NCI-H187 treated with DMSO at 0.1 percent for 48 hours (cell line): Measurements from ENCODE around the gene ARFGEF2.
"Not testable (repeated sequence)": the region's sequence is repeated elsewhere in the genome, so short reads cannot be mapped to it uniquely, and the experiment has no call there.

Experiments
- DNase-seq: peaks from one replicate; lab custom pipeline; 2025; lab: John Stamatoyannopoulos, UW

The ARFGEF2 gene

GRCh38 chr20:48921168-48921882, at the start of gene ARFGEF2:
Gene ARFGEF2 (plus strand): TSS chr20:48921711. CDS start chr20:48921890, 179 bp downstream.
- DNase-seq = peak; percentile 72

GRCh38 chr20:48875233-48875913, 46.1 kb upstream of the ARFGEF2 start:
- DNase-seq = no peak

- no peak for DNase-seq
Observed at GRCh38 chr20:48875914-48876240, 45.6 kb upstream of the ARFGEF2 start.

- no peak for DNase-seq
Observed at GRCh38 chr20:48877304-48877703, 44.2 kb upstream of the ARFGEF2 start.

- DNase-seq = no peak
Observed at GRCh38 chr20:48878534-48879248, 42.8 kb upstream of the ARFGEF2 start.

GRCh38 chr20:48879612-48880245, 41.8 kb upstream of the ARFGEF2 start:
- no peak for DNase-seq

- no peak for DNase-seq
Observed at GRCh38 chr20:48880331-48880730, 41.2 kb upstream of the ARFGEF2 start.

GRCh38 chr20:48880981-48881657, 40.4 kb upstream of the ARFGEF2 start:
- no peak for DNase-seq

- no peak for DNase-seq
Observed at GRCh38 chr20:48885237-48885636, 36.3 kb upstream of the ARFGEF2 start.

GRCh38 chr20:48886194-48886593, 35.3 kb upstream of the ARFGEF2 start:
- DNase-seq = no peak

- no peak for DNase-seq
Observed at GRCh38 chr20:48886811-48887210, 34.7 kb upstream of the ARFGEF2 start.

GRCh38 chr20:48888517-48888916, 33.0 kb upstream of the ARFGEF2 start:
- not testable (repeated sequence) for DNase-seq

GRCh38 chr20:48889140-48889790, 32.2 kb upstream of the ARFGEF2 start:
- no peak for DNase-seq

GRCh38 chr20:48891235-48892048, 30.1 kb upstream of the ARFGEF2 start:
- no peak for DNase-seq

GRCh38 chr20:48892049-48892470, 29.5 kb upstream of the ARFGEF2 start:
- DNase-seq = no peak

GRCh38 chr20:48892891-48893290, 28.6 kb upstream of the ARFGEF2 start:
- DNase-seq = no peak

GRCh38 chr20:48893374-48893773, 28.1 kb upstream of the ARFGEF2 start:
- DNase-seq = no peak

- no peak for DNase-seq
Observed at GRCh38 chr20:48897305-48898010, 24.1 kb upstream of the ARFGEF2 start.

- DNase-seq = no peak
Observed at GRCh38 chr20:48898210-48898609, 23.3 kb upstream of the ARFGEF2 start.
